Astrocyte of the spinal cord (primary cell): ENCODE data around the gene ELP5.
A peak's percentile ranks its signal among the peaks of the same experiment; 100 is the strongest.

Experiments
- DNase-seq: peaks from one replicate; pipeline ENCODE4 v3.0.0; 2011; ENCODE audit warnings: low read depth, low spot score
- H3K4me3 ChIP-seq: 2 replicates; pipeline ENCODE4 v1.5.1; 2011; ENCODE audit warnings: low read depth, mild to moderate bottlenecking, low read length, moderate library complexity
- in situ Hi-C: cut with HindIII; loops from 2 replicates; pipeline ENCODE4 v1.10.0; 2017; ENCODE audit warnings: low sequenced_read_pairs
- TF ChIP-seq, protein P1 (sequence below): IDR thresholded peaks from 2 replicates; pipeline ENCODE4 v1.5.1; 2012; ENCODE audit warnings: low read depth, mild to moderate bottlenecking, low read length, inconsistent platforms

Gene ELP5

DNA sequence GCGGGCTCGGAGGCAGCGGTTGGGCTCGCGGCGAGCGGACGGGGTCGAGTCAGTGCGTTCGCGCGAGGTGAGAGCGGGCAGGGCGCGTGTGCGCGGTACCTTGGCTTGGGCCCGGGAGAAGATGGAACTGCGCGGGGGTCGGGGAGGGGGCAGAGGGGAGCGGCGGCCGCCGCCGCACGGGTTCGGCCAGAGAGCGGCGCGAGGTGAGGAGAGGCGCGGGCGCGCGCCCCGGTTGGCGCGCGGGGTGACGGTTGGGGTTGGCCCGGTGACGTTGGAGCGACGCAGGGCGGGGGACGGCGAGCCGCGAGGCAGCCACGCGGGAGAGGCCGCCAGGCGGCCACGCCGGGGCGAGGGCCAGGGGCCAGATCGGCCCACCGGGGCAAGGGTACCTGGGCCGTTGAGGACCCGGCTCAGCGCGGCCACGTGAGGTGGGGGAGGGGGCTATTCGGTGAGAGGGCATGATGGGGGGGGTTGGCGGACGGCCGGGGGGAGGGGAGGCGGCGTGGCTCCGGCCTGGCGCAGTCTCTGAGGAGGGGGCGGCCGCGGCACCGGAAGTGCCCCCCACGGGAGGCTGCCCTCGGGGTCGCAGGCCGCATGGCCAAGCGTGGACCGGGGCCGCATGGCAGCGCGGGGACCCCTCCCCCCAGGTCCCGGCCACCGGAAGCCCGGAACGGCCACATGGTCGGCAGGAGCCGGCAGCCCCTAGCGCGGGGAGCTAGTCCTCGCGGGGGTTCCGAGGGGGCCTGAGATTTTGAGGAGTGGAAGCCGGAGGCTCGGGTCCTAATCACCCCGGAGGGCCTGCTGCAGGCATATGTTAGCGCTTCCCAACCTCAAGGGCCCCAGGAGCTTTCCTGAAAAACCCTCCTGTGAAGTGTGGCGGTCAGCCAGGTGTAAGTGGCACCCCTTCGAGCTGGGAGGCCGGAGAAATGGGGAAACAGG lies 55.9 kb downstream of the ELP5 start:
- peak overlapping the region; percentile 88 for H3K4me3 ChIP-seq
- in situ Hi-C loops: no loop called here
- TF ChIP-seq, protein P1, sequence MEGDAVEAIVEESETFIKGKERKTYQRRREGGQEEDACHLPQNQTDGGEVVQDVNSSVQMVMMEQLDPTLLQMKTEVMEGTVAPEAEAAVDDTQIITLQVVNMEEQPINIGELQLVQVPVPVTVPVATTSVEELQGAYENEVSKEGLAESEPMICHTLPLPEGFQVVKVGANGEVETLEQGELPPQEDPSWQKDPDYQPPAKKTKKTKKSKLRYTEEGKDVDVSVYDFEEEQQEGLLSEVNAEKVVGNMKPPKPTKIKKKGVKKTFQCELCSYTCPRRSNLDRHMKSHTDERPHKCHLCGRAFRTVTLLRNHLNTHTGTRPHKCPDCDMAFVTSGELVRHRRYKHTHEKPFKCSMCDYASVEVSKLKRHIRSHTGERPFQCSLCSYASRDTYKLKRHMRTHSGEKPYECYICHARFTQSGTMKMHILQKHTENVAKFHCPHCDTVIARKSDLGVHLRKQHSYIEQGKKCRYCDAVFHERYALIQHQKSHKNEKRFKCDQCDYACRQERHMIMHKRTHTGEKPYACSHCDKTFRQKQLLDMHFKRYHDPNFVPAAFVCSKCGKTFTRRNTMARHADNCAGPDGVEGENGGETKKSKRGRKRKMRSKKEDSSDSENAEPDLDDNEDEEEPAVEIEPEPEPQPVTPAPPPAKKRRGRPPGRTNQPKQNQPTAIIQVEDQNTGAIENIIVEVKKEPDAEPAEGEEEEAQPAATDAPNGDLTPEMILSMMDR: no peak
- DNase-seq: no peak

DNA sequence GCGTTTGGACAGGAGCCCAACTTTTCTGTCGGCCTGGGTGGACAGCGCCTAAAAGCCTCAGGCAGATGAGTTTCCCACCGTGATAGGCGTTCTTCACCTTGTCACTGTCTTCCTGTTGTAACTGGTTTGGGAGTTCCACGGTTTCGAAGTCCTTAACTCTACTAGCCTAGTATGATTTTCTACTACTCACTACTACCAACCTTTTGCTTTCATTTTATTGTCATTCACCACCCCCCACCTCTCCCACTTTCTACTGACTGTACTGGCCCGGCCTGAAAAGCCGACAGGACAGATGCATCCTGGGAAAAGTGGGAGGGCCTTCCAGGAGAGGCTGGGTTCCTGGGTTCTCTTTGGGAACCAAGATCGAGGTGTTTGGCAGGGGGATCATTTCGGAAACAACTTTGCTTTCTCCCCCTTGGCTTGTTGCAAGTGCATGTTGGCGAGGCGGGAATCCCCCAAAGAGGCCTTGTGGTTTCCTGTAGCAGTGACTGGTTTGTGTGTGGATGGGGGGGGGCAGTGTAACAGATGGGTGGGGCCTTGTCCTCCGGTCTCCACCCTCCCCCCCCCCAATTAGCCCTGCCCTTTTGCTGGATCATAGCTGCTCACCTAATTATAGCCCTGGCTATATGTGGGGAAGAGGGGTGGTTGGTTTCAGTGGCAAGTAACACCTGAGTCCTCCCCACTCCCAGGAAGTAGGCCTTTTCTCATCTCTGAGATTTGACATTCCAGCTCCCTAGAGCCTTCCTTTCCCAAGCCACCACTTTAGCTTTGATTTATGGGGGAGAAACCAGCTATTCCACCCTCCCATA lies 56.8 kb downstream of the ELP5 start:
- peak overlapping the region; percentile 88 for H3K4me3 ChIP-seq
- TF ChIP-seq, protein P1: no peak
- DNase-seq: peak; percentile 84
- in situ Hi-C loops: no loop called here
